Measurements from ENCODE around the gene MAP4. TPM values are rescaled to one million over a fixed set of nuclear protein-coding genes. Genes with fewer than 3 reads are reported as not detected.

MAP4 gene
- total RNA-seq, 1 experiment from 2014 or later: 140 TPM

- Histone ChIP-seq H3K79me2 (ENCODE audit: insufficient read depth, low read length) (peaks cover 9% of the 10 kb centered on the region; the same call in 1 of the 2 replicates), H4K20me1 (ENCODE audit: control insufficient read depth, insufficient read depth, insufficient read length) (no peaks in the 10 kb centered on the region), H3T11ph (ENCODE audit: low read length) (no peak overlapping the region), H3K27me3 (ENCODE audit: insufficient read depth, low read length) (no peaks in the 10 kb centered on the region), H2BK12ac (ENCODE audit: insufficient read length, low read depth, low read length) (no peak overlapping the region), H3K79me1 (ENCODE audit: insufficient read depth, low read depth, low read length, poor library complexity, severe bottlenecking) (peaks cover 10% of the 10 kb centered on the region), H2BK5ac (ENCODE audit: insufficient read length, low read length) (no peak overlapping the region), H3K23me2 (ENCODE audit: insufficient read length, low read depth, low read length, poor library complexity, severe bottlenecking) (no peaks in the 10 kb centered on the region), H2BK20ac (ENCODE audit: low read depth, low read length, poor library complexity, severe bottlenecking) (no peak overlapping the region), H3K56ac (ENCODE audit: insufficient read length, low read depth, low read length) (no peak overlapping the region), H4K5ac (ENCODE audit: insufficient read length, low read depth, low read length) (no peak overlapping the region), H4K91ac (ENCODE audit: insufficient read length, low read depth, low read length) (no peak overlapping the region), H3K4me1 (ENCODE audit: insufficient read depth, low read length) (no peaks in the 10 kb centered on the region; the same call in 1 of the 2 replicates), H3K27ac (ENCODE audit: insufficient read length, low read depth, low read length) (no peak overlapping the region), H3K4ac (ENCODE audit: low read depth, low read length) (no peak overlapping the region), H2BK15ac (ENCODE audit: low read depth, low read length) (no peak overlapping the region), H2AFZ (ENCODE audit: low read length) (no peak overlapping the region), H2BK120ac (ENCODE audit: low read depth, low read length, poor library complexity, severe bottlenecking) (no peak overlapping the region), H4K8ac (replicated peaks; ENCODE audit: insufficient read length, low read depth, low read length) (no peak overlapping the region), H3K9ac (ENCODE audit: extremely low read depth, insufficient read length, low read length) (no peak overlapping the region), H3K9me3 (ENCODE audit: control insufficient read depth, low read depth, low read length) (no peaks in the 10 kb centered on the region), H3K23ac (ENCODE audit: insufficient read length, low read depth, low read length) (no peak overlapping the region), H3K4me2 (ENCODE audit: insufficient read depth, insufficient read length, low read length) (no peak overlapping the region), H3K18ac (ENCODE audit: insufficient read length, low read depth, low read length) (no peak overlapping the region), H2AK5ac (ENCODE audit: insufficient read length, low read length) (no peak overlapping the region), H3K14ac (ENCODE audit: insufficient read depth, low read length) (no peak overlapping the region)
- no peaks in the 10 kb centered on the region; a peak in 1 of 5 replicates for H3K9me3 Mint-ChIP-seq
- no peak for TF ChIP-seq CTCF (conservative IDR thresholded peaks at IDR 0.05)
- no peaks in the 10 kb centered on the region for H3K36me3 Mint-ChIP-seq (ENCODE audit: insufficient read depth in 1 of 3, low read depth in 3 of 3)
- H3K4me1 Mint-ChIP-seq: peaks cover 19 to 24% of the 10 kb centered on the region in 2 experiments
- H3K27ac Mint-ChIP-seq: peak overlapping the region in 2 of 3 experiments; percentile 46 to 62; a peak in 4 of 7 replicates
- no peak for DNase-seq
- WGBS (ENCODE audit: extremely low coverage, insufficient read length, low lambda C conversion rate): no CpG with 5 or more reads among the region's 10 CpGs
- no peak overlapping the region for H3K4me3 Mint-ChIP-seq
- no peaks in the 10 kb centered on the region for H3K27me3 Mint-ChIP-seq (ENCODE audit: low read depth)
Measured at GRCh38 chr3:48026951-48027908, 11.0 kb upstream of the MAP4 start.

Data from H9 (cell line).